ENCODE data around the gene SAMD4B. TPM values are rescaled to one million over a fixed set of nuclear protein-coding genes. Genes with fewer than 3 reads are reported as not detected.

SAMD4B gene
- total and polyA plus RNA-seq, 2 of the 8 experiments (the other 6 are each of a cell fraction or from before 2014, with no cell fraction given), result 137 to 158 TPM

DNA sequence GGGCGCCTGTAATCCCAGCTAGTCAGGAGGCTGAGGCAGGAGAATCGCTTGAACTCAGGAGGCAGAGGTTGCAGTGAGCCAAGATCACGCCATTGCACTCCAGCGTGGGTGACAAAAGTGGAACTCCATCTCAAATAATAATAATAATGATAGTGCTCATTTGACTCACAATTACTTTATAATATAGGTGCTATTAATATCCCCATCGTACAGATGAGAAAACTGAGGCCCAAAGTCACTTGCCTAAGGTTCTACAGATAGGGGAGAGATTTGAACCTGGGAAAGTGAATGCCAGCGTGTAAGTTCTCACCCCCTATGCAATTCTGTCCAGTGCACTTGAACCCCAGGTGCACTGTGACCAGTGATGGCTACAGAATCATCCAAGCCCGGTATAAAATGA, 12.3 kb upstream of the SAMD4B start (continued):
- TF ChIP-seq SIX5 (IDR thresholded peaks at IDR 0.05; ENCODE audit: low read depth, low read length) (no peak), MAFK (IDR thresholded peaks at IDR 0.05; ENCODE audit: low read depth, low read length) (no peak)
- TF ChIP-seq, protein P1, sequence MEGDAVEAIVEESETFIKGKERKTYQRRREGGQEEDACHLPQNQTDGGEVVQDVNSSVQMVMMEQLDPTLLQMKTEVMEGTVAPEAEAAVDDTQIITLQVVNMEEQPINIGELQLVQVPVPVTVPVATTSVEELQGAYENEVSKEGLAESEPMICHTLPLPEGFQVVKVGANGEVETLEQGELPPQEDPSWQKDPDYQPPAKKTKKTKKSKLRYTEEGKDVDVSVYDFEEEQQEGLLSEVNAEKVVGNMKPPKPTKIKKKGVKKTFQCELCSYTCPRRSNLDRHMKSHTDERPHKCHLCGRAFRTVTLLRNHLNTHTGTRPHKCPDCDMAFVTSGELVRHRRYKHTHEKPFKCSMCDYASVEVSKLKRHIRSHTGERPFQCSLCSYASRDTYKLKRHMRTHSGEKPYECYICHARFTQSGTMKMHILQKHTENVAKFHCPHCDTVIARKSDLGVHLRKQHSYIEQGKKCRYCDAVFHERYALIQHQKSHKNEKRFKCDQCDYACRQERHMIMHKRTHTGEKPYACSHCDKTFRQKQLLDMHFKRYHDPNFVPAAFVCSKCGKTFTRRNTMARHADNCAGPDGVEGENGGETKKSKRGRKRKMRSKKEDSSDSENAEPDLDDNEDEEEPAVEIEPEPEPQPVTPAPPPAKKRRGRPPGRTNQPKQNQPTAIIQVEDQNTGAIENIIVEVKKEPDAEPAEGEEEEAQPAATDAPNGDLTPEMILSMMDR (IDR thresholded peaks at IDR 0.05; ENCODE audit: control extremely low read depth in 1 of 3, insufficient read depth in 1 of 3, low read depth in 1 of 3, low read length in 3 of 3), result no peak

Measured in H1 (cell line).